Testis (tissue), 2 donors: Measurements from ENCODE around the gene CELF2.

Experiments used
- CTCF ChIP-seq, 3 experiments: fragments of 450-650 bp in 2 of 3; fragments of 200-600 bp in 1 of 3; sonication (generic) in 1 of 3; IDR thresholded peaks; one replicate each; pipeline ENCODE4 v1.5.1; 2016 to 2019; ENCODE audit warnings: antibody characterized with exemption in 3 of 3, mild to moderate bottlenecking in 2 of 3, moderate library complexity in 1 of 3
- POLR2A ChIP-seq: fragments of 450-650 bp; IDR thresholded peaks from one replicate; pipeline ENCODE4 v1.6.1; 2017; ENCODE audit warnings: antibody characterized with exemption, mild to moderate bottlenecking, moderate library complexity

- TF ChIP-seq CTCF (IDR thresholded peaks at IDR 0.05), result no peak
- TF ChIP-seq POLR2A, result no peak
These were observed 258.8 kb downstream of the CELF2 start for GRCh38 chr10:11276449-11276990.
